K562 (cell line): ENCODE data around the gene MED15.
"Not testable (repeated sequence)": the region's sequence is repeated elsewhere in the genome, so short reads cannot be mapped to it uniquely, and the experiment has no call there.

ENCODE experiments used
- NR0B1 ChIP-seq: fragments of 450-650 bp; IDR thresholded peaks from one replicate; pipeline ENCODE4 v1.6.1; 2018; ENCODE audit warnings: mild to moderate bottlenecking, moderate library complexity; ENCODE audit not compliant: partially characterized antibody
- NR1H2 ChIP-seq: sonication (generic); formaldehyde crosslinking; IDR thresholded peaks from 2 replicates; pipeline ENCODE4 v1.4.0; 2020; ENCODE audit warnings: mild to moderate bottlenecking, missing genetic modification reagents
- SAFB2 ChIP-seq: fragments of 200-400 bp; formaldehyde crosslinking; IDR thresholded peaks from 2 replicates; pipeline ENCODE4 v1.6.1; 2018; ENCODE audit warnings: borderline replicate concordance, low read length, low read depth, moderate library complexity; ENCODE audit not compliant: severe bottlenecking
- SP1 ChIP-seq: sonication (generic); formaldehyde crosslinking; IDR thresholded peaks from 2 replicates; pipeline ENCODE4 v1.8.1; 2022; ENCODE audit warnings: mild to moderate bottlenecking, missing genetic modification reagents
- TF ChIP-seq, protein P1 (sequence below): fragments of 200-800 bp; sonication (Bioruptor generic); IDR thresholded peaks from 2 replicates; pipeline ENCODE4 v1.6.1; 2017; ENCODE audit warnings: missing genetic modification characterization, missing compliant biosample characterization

DNA sequence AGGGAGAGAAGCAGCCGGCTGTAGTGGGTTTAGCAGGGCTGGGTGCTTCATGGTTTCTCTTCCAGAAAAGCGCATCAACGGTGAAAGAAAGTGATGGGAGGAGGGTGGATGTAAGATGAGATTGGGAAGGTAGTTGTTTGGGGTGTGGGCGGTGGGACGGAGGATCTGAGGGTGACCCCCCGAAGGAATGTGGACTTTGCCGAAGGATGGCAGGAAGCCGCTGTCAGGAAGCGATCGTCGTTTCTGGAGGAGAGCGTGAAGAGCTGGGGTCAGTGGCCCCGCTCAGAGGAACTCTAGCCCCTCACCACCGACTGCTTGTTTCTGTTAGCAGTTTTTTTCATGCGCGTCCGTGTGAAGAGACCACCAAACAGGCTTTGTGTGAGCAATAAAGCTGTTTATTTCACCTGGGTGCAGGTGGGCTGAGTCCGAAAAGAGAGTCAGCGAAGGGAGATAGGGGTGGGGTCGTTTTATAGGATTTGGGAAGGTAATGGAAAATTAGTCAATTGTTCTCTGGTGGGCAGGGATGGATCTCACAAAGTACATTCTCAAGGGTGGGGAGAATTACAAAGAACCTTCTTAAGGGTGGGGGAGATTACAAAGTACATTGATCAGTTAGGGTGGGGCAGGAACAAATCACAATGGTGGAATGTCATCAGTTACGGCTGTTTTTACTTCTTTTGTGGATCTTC, 801 bp downstream of the MED15 start:
- TF ChIP-seq SP1 (CRISPR knock-in tag); NR1H2 (CRISPR knock-in tag); SAFB2; NR0B1: not testable (repeated sequence)
- TF ChIP-seq, protein P1, sequence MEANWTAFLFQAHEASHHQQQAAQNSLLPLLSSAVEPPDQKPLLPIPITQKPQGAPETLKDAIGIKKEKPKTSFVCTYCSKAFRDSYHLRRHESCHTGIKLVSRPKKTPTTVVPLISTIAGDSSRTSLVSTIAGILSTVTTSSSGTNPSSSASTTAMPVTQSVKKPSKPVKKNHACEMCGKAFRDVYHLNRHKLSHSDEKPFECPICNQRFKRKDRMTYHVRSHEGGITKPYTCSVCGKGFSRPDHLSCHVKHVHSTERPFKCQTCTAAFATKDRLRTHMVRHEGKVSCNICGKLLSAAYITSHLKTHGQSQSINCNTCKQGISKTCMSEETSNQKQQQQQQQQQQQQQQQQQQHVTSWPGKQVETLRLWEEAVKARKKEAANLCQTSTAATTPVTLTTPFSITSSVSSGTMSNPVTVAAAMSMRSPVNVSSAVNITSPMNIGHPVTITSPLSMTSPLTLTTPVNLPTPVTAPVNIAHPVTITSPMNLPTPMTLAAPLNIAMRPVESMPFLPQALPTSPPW (CRISPR knock-in tag) = not testable (repeated sequence)
